Activated T-cell treated with anti-CD3 and anti-CD28 coated beads, Interleukin-2, amount 50 U/mL, for 48 hours (primary cell): ENCODE data around the gene MOB3B.
A peak's percentile ranks its signal among the peaks of the same experiment; 100 is the strongest.

Source experiments
- DNase-seq, 2 experiments: peaks; one replicate each; pipeline ENCODE4 v3.0.0-alpha.2; 2020

MOB3B gene

GRCh38 chr9:27540502-27540901 lies 10.9 kb upstream of the MOB3B start:
- DNase-seq: no peak

- DNase-seq: no peak
These were observed 10.1 kb upstream of the MOB3B start for GRCh38 chr9:27539479-27540441.

DNA sequence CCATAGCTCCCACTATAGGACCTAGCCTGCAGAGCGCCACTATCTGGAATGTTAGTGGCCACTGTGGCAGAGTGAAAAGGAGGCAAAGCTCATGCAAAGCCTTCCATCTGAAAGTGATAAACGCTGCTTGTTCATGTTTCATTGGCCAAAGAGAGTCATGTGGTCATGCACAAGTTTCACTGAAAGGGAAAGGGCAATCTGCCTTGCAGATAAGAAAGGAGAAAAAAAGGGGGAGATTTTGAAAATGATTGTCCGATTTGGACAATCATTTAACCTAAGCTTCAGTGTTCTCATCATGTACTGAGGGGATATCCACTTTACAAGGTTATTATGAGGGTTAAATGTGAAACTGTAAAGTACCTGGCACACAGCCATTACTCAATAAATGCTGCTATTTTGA lies 9.0 kb upstream of the MOB3B start:
- no peak for DNase-seq

- DNase-seq: no peak
These were observed 8.1 kb upstream of the MOB3B start for GRCh38 chr9:27537756-27538155.

DNA sequence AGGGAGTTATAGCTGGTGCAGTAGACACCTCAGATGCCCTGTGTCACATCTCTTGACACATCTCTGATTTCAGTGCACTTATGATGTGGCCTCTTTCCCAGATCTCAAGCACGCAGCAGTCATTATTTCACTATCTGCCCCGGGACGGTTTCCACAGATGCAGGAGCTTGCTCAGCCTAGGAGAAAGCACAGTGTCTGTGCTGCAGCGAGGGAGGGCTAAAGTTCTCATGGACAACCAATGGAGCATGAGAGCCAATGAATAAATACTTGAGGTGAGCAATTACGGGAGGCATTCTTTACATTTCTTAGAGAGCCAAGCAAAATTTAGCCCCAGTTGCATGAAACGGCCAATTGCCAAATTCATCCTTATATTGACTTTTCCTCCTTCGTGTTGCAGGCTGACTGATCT lies 7.4 kb upstream of the MOB3B start:
- DNase-seq: no peak

DNA sequence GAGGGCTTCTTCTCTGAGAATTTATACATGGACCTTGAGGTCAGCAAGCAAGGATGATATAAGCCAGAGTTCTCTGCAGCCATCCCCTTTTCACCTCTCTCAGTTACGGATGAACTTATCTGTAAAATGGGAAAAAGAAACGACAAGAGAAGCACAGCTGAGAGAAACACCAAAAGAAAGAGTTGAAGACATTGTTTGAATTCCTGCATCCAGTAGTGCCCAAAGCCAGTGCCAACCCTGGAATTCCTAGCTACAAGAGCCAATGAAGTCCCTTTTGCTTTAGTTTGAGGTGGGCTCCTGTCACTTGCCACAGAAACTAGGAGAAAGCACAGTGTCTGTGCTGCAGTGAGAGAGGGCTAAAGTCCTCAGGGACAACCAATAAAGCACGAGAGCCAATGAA lies 6.6 kb upstream of the MOB3B start:
- DNase-seq: no peak

DNA sequence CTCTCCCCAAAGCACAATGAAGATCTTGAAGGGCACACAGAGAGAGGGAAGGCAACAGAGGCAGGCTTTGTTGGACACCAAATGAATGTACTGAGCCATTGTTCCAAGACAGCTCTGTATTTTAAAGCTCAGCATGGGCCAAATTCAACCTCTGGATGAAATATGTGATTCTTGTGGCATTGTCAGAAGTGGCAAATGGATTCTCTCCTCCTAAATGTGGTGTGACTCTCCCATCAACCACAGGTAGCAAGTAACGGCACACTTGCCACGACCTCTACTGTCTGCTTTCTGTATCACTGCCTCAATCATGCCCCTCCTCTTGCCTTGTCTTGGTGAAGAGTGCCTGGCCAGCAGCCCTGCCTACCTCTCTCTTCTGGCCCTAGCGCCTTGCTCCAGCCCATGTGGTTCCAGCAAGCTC lies 6.1 kb upstream of the MOB3B start:
- no peak for DNase-seq

DNA sequence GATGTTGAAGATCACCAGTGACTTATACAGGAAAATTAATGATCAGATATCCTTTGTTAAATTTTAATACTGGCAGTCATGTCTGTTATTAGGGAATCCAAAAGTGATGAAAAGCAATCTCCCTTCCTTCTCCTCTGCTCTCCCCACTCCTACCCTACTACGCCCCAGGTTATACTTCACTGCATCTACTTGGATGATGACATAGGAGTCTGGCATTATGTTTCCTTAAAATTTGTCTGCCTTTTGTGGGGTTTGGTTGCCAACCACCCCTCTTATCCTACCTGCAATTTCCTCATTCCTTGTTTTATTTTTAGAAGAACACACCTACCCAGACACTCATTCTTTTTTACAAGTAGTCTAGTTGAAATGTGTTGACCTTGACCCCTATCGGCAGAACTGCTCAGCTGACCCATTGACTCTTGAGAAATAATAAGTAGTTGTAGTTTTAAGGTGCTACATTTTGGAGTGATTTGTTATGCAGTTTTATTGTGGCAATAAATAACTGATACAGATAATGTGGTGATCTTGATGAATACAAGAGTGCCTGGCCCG lies 5.1 kb upstream of the MOB3B start:
- no peak for DNase-seq

DNA sequence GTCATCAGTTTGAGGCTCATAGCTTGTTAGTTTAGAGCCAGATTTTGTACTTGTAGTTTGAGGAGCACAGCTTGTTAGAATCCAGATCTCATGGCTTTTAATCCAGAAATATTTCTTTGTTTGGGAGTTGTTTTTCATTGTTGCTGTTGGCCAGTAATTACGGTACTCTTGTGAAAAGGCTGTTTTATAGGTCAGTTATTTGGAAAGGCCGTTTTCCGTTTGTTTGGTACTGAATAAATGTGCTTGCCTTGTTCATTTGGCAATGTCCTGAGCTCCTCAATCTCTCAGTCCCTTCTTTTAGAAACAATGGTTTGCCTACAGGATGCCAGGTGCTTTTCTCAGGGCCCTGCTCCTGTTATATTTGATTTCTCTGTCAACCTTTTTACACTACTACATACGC lies 4.5 kb upstream of the MOB3B start:
- DNase-seq: no peak

DNA sequence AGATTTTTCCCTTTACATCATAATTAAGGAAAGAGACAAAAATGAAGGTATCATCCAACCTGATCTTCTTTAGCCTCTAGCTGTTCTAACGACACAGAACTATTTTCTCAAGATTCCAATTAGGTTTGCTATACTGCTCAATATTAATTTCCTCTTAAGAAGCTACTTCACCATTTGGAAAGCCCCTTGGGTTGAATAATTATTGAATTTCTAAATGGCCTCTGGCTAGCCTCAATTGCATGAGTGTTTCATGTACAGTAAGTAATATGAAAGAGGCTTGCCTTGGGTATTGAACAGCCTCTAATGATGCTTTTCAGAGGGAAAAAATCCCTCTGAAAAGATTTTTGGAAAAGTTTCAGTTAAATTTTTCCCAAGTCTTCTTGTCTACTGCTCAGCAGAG lies 3.7 kb upstream of the MOB3B start:
- no peak for DNase-seq

- no peak for DNase-seq
These were observed 2.4 kb upstream of the MOB3B start for GRCh38 chr9:27532046-27532445.

DNA sequence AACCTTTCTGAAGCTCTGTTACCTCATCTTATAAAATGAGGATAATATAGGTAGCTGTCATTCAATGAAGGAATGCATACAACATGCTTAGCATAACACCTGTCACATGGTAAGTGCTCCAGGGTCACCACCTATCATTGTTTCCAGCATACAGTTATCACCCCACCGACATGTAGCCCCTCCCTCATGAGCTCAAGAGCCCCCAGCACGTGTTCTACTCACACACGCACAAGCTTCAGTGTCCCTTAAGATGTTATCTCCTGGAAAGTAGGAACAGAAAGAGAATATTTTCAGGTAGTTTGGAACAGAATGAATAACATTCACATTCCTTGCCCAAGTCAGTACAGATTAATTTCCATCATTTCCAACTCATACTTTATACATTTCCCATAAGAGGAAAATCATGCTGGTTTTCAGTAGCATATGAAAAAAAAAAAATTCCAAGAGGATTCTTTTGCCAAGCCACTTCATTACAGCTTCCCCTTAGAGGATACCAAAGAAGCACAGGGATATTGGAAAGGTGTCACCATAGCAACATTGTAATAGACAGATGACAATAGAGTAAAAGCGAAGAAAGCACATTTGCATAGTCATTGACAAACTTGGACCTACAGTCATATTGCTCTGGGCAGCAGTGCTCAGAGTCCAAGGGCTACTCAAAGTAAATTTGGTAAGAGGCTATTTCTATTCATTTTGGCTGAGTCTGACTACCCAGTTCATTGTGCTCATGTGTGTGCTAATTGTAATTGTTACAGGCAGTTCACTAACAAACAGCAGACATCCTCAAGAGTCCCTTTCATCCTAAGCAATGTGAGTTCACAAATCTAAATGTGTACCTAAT lies 1.5 kb upstream of the MOB3B start:
- DNase-seq: no peak

- peak; percentile 65 to 68 for DNase-seq
These were observed 713 bp downstream of the MOB3B start for GRCh38 chr9:27528886-27529315.

DNA sequence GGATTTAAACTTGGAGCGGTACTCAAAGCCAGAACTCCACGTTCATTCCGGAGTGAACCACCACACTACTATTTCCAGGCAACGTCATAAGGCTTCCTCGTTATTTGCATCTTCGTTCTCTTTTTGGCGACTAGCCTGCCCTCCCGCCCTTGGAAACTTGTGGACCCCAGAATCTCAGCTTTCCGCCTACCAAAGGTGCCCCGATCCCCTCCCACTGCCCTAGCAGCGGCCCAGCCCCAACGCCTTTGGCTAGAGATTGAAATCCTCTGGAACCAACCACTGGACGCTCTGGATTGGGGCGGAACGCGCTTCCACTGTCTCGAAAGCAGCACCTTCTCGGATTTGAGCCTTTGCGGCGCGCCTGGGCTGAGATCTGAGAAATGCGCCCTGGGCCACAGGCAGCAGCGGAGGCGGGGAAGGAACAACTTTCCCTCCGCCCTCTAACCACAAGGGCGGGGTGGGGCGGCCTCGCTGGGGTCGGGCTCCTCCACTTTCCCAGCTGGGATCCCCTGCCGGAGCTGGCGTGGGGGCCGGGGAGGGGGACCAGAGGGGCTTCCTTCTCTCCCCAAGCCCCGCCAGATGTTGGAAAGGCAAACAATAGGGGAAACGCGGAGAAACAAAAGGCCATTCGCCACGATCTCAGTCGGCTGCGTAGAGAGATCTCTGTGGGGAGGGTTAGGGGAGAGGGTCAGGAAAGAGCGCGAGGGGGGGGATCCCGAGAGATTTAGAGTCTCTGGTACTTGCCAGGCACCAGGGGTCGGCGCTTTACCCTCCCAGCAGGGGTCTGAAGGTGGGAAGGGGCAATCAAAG lies 1.3 kb downstream of the MOB3B start:
- DNase-seq: peak; percentile 66 to 72

GRCh38 chr9:27527702-27528075 lies 1.9 kb downstream of the MOB3B start:
- no peak for DNase-seq

DNA sequence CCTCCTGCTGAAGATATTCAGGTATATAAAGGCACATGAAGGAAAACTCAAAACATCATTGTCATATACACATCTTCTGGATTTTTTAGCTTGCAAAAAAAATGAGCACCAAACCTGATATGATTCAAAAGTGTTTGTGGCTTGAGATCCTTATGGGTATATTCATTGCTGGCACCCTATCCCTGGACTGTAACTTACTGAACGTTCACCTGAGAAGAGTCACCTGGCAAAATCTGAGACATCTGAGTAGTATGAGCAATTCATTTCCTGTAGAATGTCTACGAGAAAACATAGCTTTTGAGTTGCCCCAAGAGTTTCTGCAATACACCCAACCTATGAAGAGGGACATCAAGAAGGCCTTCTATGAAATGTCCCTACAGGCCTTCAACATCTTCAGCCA lies 5.4 kb downstream of the MOB3B start, which contains the start of gene IFNK:
Gene IFNK, plus strand, starts transcription at position 55 of the 400 bp plus-strand sequence. Its CDS starts 47 bp downstream, at position 102.
- DNase-seq: no peak

GRCh38 chr9:27523141-27523540 lies 6.5 kb downstream of the MOB3B start:
- no peak for DNase-seq

- DNase-seq: no peak
These were observed 8.6 kb downstream of the MOB3B start for GRCh38 chr9:27520986-27521385.

DNA sequence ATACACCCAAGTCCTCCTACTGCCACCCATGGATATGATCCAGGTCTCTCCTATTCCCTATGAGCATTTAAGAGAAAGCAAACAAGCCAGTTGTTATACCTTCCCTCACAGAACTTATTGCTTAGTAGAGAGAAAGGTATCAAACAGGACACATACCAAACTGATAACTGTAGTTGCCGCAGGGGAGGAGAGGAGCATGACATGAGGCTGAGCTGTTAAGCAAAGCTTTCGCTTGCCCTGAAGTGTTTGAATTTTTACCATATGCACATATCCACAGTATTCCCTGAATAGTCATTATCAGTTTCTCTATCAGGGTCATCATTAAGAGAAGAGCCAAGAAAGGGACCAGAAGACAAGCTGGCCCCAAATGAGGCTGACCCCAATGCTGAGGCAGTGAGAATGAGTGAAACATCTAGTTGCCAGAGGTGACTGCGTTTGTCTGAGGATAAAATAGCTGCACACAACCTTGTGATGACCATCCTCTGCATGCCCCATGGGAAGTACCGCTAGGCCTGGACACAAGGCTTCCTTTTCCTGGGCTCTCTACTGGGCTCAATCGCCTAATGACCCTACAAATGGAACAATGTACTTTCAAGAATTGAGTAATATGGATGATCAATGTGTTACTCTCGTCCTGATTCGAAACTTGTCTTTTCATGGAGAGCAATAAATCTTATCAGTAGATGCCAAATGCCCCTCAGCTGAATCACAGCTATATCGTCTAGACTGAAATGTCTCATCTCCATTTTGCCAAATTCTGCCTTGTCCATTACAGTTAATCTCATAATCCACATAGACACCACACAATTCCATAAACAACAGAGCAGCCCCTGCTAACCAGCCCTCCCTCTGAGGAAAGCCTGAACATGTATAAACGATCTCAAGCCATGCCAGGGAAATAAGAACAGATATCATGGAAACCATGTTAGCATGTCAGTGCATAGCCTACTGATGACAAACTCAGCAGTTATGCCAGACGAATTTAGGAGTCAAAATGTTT lies 9.8 kb downstream of the MOB3B start:
- DNase-seq: no peak

DNA sequence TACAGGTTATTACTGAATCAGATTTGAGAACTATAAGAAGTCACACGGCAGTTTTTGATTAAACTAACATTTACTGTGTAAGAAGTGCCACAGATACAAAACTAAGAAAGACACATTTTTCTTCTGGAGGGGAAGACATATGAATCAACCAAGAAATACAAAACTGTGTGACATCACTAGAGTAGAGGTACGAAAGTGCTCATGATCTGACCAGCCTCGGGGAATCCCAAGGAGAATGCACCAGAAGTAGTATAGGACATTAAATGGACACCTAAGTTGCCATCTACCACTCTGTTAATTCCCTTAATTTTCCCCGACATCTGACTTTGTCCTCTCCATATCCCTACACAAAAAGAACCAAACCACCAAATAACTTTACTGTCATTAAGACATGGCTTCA lies 10.8 kb downstream of the MOB3B start:
- DNase-seq: no peak

DNA sequence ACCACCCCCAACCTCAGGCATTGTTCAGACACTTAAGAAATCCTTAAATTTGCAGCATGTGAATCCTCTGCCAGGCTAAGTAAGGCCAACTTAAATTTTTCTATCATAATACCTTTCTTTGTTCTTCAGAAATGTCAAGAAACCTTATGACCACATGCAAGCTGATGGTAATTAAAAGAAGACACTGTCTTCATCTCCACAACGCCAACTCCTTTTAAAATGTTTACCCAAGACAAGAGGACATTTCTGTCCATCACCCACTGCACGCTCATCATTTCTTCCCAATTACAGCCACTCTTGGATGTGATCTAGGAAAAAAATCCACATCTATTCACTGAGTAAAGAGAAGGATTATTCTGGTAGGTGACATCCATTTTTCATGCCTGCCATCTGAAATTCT lies 11.6 kb downstream of the MOB3B start:
- no peak for DNase-seq
